ENCODE data around the gene TBCK. TPM values are rescaled to one million over a fixed set of nuclear protein-coding genes. Genes with fewer than 3 reads are reported as not detected.

The TBCK gene
- 19.0 and 36.8 TPM in 2 replicates for total RNA-seq

DNA sequence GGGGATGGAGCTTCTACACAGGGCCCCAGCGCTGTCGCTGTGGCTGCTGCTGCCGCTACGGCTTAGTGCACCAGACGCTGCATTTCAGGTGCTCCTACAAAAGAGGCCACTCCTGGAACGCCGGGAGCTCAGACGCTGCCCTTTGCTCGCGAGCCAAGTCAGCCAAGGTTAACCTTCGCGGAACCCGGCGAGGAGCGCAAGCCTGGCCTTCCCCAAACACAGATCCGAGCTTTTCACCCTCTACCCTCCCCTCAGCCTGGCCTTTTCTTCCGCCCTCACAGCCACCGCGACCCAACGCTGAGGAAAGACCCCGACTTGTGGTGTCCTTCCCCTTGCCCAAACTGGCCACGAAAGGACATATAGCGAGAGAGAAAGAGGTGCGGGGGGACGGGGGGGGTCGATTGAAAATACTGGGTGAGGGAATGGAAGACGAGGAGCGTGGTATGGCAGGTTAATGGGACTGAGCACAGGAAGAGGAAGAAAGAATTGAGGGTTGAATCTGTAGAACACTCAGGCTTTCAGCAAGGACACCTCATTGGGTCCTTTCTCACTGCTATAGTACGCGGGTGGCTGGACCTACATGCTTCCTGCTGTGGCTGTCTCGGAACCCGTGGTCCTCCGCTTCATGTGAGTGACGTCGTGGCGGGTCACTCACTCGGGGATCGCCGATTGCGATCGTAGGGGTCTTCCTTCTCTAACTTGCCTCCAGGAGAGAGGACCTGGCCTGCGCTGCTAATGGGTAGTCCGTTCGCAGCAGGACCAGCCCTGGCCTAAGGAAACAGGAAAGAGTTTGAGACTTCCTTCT, at the start of gene TBCK, which contains the start of gene AIMP1:
Gene TBCK (minus strand): TSS at position 242 of the 805 bp plus-strand sequence. CDS start 7,249 bp downstream, outside the sequence.
Gene AIMP1 (plus strand): TSS at position 583 of the 805 bp plus-strand sequence. CDS start 8,460 bp downstream, outside the sequence.

Other genes starting within 250 kb of the TBCK start
- 13.5 and 20.6 TPM in 2 replicates for gene AIMP1, start 341 bp upstream of the TBCK start, total RNA-seq
- not detected in 2 replicates for gene GIMD1, start 52.6 kb upstream of the TBCK start, total RNA-seq